Right cardiac atrium (tissue), 5 donors: Measurements from ENCODE around the gene TENM3. TPM values are rescaled to one million over a fixed set of nuclear protein-coding genes. Genes with fewer than 3 reads are reported as not detected.

Experiments used
- ATAC-seq, 2 donors: fragments of 200-7000 bp; cut with Tn5 transposase; one replicate each; pipeline versions ENCODE4 v1.8.0 to v1.9.1; 2020; ENCODE audit warnings: moderate library complexity in 2 of 2, mild to moderate bottlenecking in 1 of 2
- DNase-seq, 3 donors: peaks; one replicate each; pipeline ENCODE4 v3.0.0-alpha.2; 2020
- H3K27ac ChIP-seq: one replicate; pipeline ENCODE4 v1.5.1; 2013; ENCODE audit warnings: mild to moderate bottlenecking, low read length, control low read depth, moderate library complexity
- H3K27me3 ChIP-seq: one replicate; pipeline ENCODE4 v1.6.1; 2013; ENCODE audit not compliant: control insufficient read depth, insufficient read depth
- H3K4me1 ChIP-seq: one replicate; pipeline ENCODE4 v1.6.1; 2013; ENCODE audit warnings: low read length; ENCODE audit not compliant: control insufficient read depth, insufficient read depth
- H3K4me3 ChIP-seq: one replicate; pipeline ENCODE4 v1.5.1; 2013; ENCODE audit warnings: low read length, control low read depth
- H3K9me3 ChIP-seq: one replicate; pipeline ENCODE4 v1.6.1; 2013; ENCODE audit warnings: low read length; ENCODE audit not compliant: control insufficient read depth
- WGBS: extraction: QIAGEN DNeasy Blood & Tissue Kit; methylation state at CpG from one replicate; pipeline ENCODE4 v1.1.7; 2013; 5-methylcytosine and 5-hydroxymethylcytosine counted together
- intact Hi-C, 4 donors: fragments of 100-400 bp; cut with DNase I; formaldehyde crosslinking; loops; one replicate each; pipeline versions ENCODE4 v1.11.0 to v1.14.0; 2022 to 2023
- polyA plus RNA-seq: library from polyadenylated mRNA; stranded (reverse); fragments of 200-250 nt; gene quantifications from one replicate; pipeline ENCODE4 v1.2.3, GENCODE V29; 2013
- total RNA-seq, 4 donors: library from RNA; stranded (reverse); fragmentation: NEBNext Ultra II Directional; extraction: Animal tissue kit (Norgen Biotek cat#: 25700); gene quantifications; one replicate each; pipeline ENCODE4 v1.2.1, GENCODE V29; 2021
- donor health status: healthy with polysubstance abuse.
- donor health status: DM: no; HTN: yes; CAD: no.
- donor health status: DM: no; HTN: no; CAD: no.
- donor health status: DM: no; HTN: yes; CAD: no; lungs with severe emphysema.
- donor health status: DM: yes; HTN: yes; CAD: no.

The TENM3 gene
- total and polyA plus RNA-seq, 5 donors = 0.88 to 9.5 (median 5.0) TPM

- peaks cover 2% of the 10 kb centered on the region for H3K4me1 ChIP-seq
- DNase-seq (no peak), ATAC-seq (no peak)
- no peaks in the 10 kb centered on the region for H3K9me3 ChIP-seq
- H3K4me3 ChIP-seq = no peak overlapping the region
- H3K27me3 ChIP-seq = no peaks in the 10 kb centered on the region
- no peak overlapping the region for H3K27ac ChIP-seq
- WGBS = 62% methylated on average over 6 of the region's 6 CpGs
- intact Hi-C loops = no loop called here
Observed at GRCh38 chr4:182454440-182455013, 211.3 kb downstream of the TENM3 start.

GRCh38 chr4:182465114-182465513, 221.9 kb downstream of the TENM3 start:
- DNase-seq = no peak
- Histone ChIP-seq H3K4me1 (no peaks in the 10 kb centered on the region), H3K27me3 (no peaks in the 10 kb centered on the region), H3K4me3 (no peak overlapping the region), H3K27ac (no peak overlapping the region), H3K9me3 (no peaks in the 10 kb centered on the region)
- 81% methylated on average over 5 of the region's 5 CpGs for WGBS
- no peak for ATAC-seq
- intact Hi-C loops = no loop called here

GRCh38 chr4:182465979-182466378, 222.8 kb downstream of the TENM3 start:
- intact Hi-C loops = no loop called here
- no peak overlapping the region for H3K27ac ChIP-seq
- no peaks in the 10 kb centered on the region for H3K27me3 ChIP-seq
- ATAC-seq (no peak), DNase-seq (no peak)
- 91% methylated on average over 1 of the region's 1 CpG for WGBS
- no peaks in the 10 kb centered on the region for H3K9me3 ChIP-seq
- H3K4me1 ChIP-seq = no peaks in the 10 kb centered on the region
- no peak overlapping the region for H3K4me3 ChIP-seq

GRCh38 chr4:182470215-182470614, 227.0 kb downstream of the TENM3 start:
- no peak for DNase-seq
- intact Hi-C loops = no loop called here
- no peaks in the 10 kb centered on the region for H3K27me3 ChIP-seq
- 77% methylated on average over 2 of the region's 2 CpGs for WGBS
- H3K4me1 ChIP-seq = no peaks in the 10 kb centered on the region
- H3K9me3 ChIP-seq = no peaks in the 10 kb centered on the region
- ATAC-seq = no peak
- H3K27ac ChIP-seq = no peak overlapping the region
- H3K4me3 ChIP-seq = no peak overlapping the region

- WGBS = 76% methylated on average over 2 of the region's 2 CpGs
- intact Hi-C loops = loop anchor here in 2 of 4 donors (5.0 kb wide), 2 partner anchors 327 to 332 kb away; no protein-coding TSS in a partner anchor
Observed at GRCh38 chr4:182475539-182475938, 232.3 kb downstream of the TENM3 start.

GRCh38 chr4:182478475-182478874, 235.3 kb downstream of the TENM3 start:
- no peak for ATAC-seq
- 0% methylated on average over 1 of the region's 1 CpG for WGBS
- intact Hi-C loops = loop anchor here in 2 of 4 donors (5.0 kb wide), 2 partner anchors 324 to 329 kb away; no protein-coding TSS in a partner anchor

More at GRCh38 chr4:182475539-182475938, 232.3 kb downstream of the TENM3 start:
- Histone ChIP-seq H3K27me3 (no peaks in the 10 kb centered on the region), H3K4me1 (no peaks in the 10 kb centered on the region), H3K9me3 (no peaks in the 10 kb centered on the region), H3K4me3 (no peak overlapping the region), H3K27ac (no peak overlapping the region)
- DNase-seq = no peak
- ATAC-seq = no peak

GRCh38 chr4:182483685-182484084, 240.5 kb downstream of the TENM3 start:
- Histone ChIP-seq H3K27me3 (no peaks in the 10 kb centered on the region), H3K27ac (no peak overlapping the region), H3K4me3 (no peak overlapping the region), H3K9me3 (no peaks in the 10 kb centered on the region), H3K4me1 (no peaks in the 10 kb centered on the region)
- ATAC-seq (no peak), DNase-seq (no peak)
- 82% methylated on average over 6 of the region's 6 CpGs for WGBS
- intact Hi-C loops = loop anchor here in 1 of 4 donors (10.0 kb wide), 1 partner anchor 321 kb away; no protein-coding TSS in a partner anchor

More at GRCh38 chr4:182478475-182478874, 235.3 kb downstream of the TENM3 start:
- Histone ChIP-seq H3K9me3 (no peaks in the 10 kb centered on the region), H3K27ac (no peak overlapping the region), H3K4me3 (no peak overlapping the region), H3K27me3 (no peaks in the 10 kb centered on the region), H3K4me1 (no peaks in the 10 kb centered on the region)
- no peak for DNase-seq

GRCh38 chr4:182486881-182487280, 243.7 kb downstream of the TENM3 start:
- 86% methylated on average over 7 of the region's 7 CpGs for WGBS
- DNase-seq (no peak), ATAC-seq (no peak)
- Histone ChIP-seq H3K4me1 (no peaks in the 10 kb centered on the region), H3K27ac (no peak overlapping the region), H3K9me3 (no peaks in the 10 kb centered on the region), H3K27me3 (no peaks in the 10 kb centered on the region), H3K4me3 (no peak overlapping the region)
- intact Hi-C loops = loop anchor here in 1 of 4 donors (10.0 kb wide), 1 partner anchor 318 kb away; no protein-coding TSS in a partner anchor

GRCh38 chr4:182488896-182489295, 245.7 kb downstream of the TENM3 start:
- 63% methylated on average over 2 of the region's 2 CpGs for WGBS
- ATAC-seq (no peak), DNase-seq (no peak)
- intact Hi-C loops = loop anchor here in 1 of 4 donors (10.0 kb wide), 1 partner anchor 316 kb away; no protein-coding TSS in a partner anchor
- Histone ChIP-seq H3K27me3 (no peaks in the 10 kb centered on the region), H3K9me3 (no peaks in the 10 kb centered on the region), H3K27ac (no peak overlapping the region), H3K4me1 (no peaks in the 10 kb centered on the region), H3K4me3 (no peak overlapping the region)

- intact Hi-C loops = loop anchor here in 1 of 4 donors (10.0 kb wide), 1 partner anchor 315 kb away; no protein-coding TSS in a partner anchor
- Histone ChIP-seq H3K9me3 (no peaks in the 10 kb centered on the region), H3K27me3 (no peaks in the 10 kb centered on the region), H3K27ac (no peak overlapping the region), H3K4me1 (no peaks in the 10 kb centered on the region), H3K4me3 (no peak overlapping the region)
- 90% methylated on average over 2 of the region's 2 CpGs for WGBS
- no peak for DNase-seq
- ATAC-seq = no peak
Observed at GRCh38 chr4:182489607-182490006, 246.4 kb downstream of the TENM3 start.

- Histone ChIP-seq H3K4me3 (no peak overlapping the region), H3K27me3 (no peaks in the 10 kb centered on the region), H3K4me1 (no peaks in the 10 kb centered on the region), H3K27ac (no peak overlapping the region), H3K9me3 (no peaks in the 10 kb centered on the region)
- DNase-seq (no peak), ATAC-seq (no peak)
- intact Hi-C loops = no loop called here
Observed at GRCh38 chr4:182491719-182492118, 248.5 kb downstream of the TENM3 start.
